ENCODE data around the gene C2CD2.
"Not testable (repeated sequence)": the region's sequence is repeated elsewhere in the genome, so short reads cannot be mapped to it uniquely, and the experiment has no call there.

Gene C2CD2

DNA sequence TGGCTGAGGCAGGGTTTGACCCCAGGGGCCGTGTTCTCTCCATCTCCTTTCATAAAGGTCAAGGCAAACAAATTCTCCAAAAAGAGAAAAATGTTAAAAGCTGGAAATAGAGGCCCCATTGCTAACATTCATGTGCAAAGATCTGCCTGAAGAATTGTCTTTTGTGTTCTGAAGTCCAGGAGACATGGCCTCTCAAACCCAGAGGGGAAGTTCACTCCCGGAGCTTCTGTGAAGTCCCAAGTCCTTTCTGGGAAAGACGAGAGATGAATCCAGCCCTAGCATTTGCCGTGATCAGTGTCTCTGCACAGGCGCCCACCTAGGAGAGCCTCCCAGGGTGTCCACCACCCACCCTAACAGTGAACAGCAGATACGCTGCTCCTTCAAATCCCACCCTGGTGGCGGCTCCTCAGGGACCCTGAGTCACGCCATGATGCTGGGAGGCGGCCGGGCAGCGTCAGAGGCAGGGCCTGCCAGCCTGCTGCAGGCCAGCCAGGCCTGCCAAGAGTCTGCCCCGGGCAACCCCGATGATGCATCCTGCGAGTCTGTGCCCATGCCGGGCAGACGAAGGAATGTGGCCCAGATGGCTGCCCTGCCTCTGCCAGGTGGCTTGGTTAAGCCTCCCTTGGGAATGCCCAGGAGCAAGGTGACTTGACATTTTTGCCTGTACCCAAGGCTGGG is 5.2 kb upstream of the C2CD2 start:
- no peak for DNase-seq (ENCODE audit: low spot score)

DNA sequence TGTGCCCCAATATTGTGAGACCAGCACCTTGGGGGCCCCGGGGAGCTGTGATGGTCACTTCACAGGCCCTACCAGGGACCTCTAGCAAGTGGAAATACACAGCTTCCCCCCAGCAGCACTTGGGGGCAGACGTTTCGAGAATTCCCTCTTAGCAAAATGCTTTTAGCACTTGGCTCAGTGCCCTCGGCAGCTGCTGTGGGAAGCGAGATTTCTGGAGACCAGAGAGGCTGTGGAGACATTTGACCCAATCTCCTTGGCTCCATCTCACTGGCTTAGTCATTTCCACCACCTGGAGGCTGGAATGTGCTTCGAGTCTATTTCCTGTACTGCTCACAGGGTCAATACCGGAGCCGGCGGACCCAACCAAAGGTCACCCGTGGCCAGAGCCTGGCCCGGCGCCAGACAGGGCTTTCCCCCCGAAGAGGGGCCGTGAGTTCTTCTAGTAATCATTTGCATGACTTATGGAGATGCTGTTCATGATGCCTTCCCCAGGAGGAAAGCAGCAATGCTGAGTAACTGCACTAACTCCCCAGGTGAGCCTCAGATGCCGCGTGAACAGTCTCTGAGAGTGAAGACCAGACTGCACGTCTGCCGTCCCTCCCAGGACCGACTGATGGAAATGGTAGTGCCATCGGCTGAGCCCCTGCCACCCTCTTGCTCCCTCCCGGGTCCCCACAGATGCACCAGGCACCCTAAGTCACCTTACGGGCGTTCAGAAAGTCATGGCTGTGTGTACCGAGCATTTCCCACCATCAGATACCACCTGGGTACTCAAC is 4.4 kb upstream of the C2CD2 start:
- DNase-seq (ENCODE audit: low spot score), result no peak

DNA sequence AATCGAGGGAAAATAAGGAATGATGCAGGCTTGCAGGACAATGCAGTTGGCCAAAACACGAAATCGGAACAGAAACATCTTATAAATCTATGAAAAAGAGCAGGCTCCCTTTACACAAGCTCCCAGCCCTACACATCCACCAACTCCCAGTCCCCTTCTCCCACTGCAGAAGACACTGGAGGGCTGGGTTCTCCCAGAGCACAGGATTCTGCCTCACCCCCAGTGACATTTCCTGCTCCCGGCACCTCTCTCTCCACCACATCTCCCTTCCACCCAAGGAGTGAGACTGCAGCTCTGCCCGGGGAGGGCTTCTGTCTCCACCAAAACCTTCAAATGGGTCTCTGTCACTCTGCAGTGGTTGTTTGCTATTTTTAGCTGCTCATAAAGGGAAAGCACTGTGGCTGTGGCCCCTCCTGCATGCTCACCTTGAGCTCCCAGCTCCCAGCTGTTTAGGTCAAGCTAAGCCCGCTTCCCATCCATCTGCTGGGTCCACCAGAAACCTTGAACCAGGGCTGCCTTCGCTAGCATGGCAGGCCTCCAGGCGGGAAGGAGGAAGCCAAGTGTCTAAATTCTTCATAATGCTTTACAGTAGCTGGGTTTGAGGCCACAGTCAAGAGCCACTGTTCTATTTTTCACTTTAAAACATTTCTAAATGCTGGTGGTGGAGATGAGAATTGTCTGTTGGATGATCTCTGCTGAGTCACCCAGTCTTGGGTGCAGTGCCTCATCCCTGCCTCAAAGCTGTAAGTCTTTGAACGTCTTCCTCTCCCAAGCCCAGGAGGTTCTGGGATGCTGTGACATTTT is 3.3 kb upstream of the C2CD2 start:
- no peak for DNase-seq (ENCODE audit: low spot score)

DNA sequence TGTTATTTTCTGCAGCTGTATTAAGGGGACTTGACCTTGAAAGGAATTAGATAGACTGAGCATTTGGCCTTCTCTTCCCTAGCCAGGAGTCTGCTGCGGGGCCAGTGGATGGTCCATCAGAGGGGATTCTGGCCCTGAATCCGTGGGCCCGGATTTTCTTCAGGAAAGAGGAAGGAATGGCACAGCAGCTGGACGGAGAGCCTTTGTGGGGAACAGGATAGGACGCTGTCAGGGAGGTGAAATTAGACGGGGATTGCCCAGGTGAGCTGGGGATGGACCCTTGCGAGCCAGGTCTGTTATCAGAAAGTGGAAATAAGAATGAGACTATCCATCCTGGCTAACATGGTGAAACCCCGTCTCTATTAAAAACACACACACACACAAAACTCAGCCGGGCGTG is 1.7 kb upstream of the C2CD2 start:
- DNase-seq (ENCODE audit: low spot score), result no peak

DNA sequence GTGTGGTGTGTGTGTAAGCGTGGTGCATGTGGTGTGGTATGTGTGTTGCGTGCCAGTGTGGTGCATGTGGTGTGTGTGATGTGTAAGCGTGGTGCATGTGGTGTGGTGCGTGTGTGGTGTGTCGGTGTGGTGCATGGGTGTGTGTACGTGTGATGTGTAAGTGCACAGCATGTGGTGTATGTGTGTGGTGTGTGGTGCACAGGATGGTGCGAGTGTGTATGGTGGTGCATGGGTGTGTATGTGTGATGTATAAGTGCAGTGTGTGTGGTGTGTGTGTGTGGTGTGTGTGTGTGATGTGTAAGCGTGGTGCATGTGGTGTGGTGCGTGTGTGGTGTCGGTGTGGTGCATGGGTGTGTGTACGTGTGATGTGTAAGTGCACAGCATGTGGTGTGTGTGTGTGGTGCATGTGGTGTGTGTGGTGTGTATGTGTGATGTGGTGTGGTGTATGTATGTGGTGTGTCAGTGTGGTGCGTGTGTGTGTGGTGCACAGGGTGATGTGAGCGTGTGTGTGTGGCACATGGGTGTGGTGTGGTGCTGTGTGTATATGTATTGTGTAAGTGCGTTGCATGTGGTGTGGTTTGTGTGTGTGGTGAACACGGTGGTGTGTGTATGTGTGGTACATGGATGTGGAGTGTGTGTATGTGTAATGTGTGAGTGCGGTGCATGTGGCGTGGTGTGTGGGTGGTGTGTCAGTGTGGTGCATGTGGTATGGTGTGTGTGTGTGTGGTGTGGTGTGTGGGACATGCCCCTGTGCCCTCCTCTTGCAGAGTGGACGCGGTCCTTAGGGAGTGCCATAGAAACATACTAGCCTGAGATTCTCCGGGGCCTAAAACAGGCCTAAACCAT is 1.1 kb upstream of the C2CD2 start:
- DNase-seq (ENCODE audit: low spot score), result no peak

DNA sequence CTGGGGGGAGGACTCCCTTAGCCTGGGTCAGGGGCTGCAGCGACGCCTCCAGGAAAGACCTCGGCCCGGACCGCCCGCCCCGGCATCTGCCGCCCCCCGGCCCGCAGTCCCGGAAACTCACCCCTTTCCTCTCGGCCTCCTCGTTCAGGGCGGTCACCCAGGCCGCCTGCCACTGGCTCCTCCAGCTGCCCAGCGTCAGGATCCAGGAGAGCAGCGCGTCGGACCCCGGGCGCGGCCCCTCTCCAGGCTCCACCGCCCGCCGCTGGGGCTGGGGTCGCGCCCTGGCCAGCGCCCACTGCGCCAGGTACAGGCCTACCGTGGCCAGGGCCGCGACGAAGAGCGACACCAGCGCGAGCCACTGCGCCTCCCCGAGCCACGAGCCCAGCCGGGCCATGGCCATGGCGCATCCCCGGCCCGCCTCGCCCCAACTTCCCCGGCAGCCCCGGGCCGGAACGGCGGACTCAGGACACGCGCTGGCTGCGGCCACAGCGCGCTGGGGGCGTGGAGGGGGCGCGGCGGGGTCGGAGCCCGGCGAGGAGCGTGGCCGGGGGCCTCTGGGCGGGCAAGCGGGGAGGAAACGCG is 478 bp downstream of the C2CD2 start:
- DNase-seq (ENCODE audit: low spot score), result no peak

DNA sequence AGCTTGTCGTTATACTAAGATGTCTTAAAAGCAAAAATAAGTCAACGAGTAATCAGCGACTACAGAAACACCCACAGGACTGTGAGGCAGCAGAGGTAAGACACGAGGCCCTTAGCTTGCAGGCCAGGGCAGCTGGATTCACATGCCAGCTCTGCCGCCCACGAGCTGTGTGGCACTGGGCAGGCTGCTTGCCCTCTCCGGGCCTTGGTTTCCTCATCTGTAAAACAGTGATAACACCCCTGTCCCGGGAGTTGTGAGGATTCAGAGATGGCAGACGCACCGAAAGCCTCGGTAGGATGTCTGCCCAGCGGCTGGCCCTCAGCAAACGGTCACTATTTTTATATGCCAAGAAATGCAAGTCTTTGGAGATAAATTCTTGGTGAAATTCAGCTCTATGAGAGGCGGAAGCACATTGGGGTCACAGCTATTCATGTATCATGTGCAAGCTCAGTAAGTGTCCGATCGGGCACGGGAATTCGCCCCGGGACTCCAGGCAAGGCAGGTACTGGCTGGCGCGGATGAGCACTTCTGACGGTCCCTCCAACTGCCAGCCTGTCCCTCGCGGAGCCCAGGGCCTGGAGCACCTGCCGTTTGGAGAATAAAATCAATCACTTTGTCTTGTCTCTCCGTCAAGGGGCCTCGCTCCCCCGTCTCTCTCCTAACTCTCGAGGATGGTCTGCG is 1.1 kb downstream of the C2CD2 start:
- peak; percentile 28 for DNase-seq (ENCODE audit: low spot score)

DNA sequence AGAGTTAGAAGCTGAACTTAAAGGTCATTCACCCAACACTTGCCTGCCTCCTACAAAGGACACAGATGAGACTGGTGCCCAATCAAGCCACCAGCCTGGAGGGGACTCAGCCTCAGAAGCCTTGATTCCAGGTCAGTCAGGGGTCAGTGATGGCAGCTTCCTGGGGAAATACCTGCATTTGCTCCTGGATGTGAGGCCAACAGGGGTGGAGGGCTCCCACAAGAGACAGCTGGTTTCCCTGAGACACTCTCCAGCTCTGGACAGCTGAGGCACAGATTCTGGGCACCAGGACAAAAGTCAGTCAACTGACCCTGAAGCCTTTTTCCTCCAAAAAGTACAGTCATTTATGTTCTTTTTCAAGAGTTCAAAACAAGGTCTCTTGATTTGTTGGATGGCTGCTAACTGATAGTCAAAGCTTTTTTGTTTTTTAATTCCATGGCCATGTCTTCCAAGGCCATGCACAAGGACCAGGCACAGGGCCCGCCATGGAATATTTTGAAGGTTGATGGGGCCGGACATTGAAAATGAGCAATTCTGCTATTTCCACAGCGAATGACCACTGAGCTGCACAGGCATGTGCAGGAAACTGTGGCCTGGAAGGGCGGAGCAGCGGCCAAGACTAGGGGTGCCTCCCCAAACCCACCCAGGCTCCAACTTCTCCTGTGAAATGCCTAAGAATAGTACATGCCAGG is 1.8 kb downstream of the C2CD2 start:
- DNase-seq (ENCODE audit: low spot score), result no peak

DNA sequence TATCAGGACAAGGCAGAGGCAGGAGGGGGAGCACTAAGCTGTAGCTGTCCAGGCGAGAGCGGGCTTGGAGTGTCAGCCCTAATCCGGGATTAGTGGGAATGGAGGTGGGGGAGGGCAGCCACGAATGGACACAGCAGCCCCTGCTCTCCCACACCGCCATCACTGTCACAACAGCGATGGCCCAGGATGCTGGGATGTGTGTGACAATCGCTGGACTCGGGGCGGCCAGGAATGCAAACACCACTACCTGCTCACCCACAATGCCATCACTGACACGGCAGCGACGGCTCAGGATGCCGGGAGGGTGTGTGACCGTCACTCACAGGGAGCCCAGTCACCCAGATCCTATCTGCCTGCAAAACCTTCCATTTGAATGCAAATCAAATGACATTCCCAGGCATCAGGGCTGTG is 2.9 kb downstream of the C2CD2 start:
- no peak for DNase-seq (ENCODE audit: low spot score)

DNA sequence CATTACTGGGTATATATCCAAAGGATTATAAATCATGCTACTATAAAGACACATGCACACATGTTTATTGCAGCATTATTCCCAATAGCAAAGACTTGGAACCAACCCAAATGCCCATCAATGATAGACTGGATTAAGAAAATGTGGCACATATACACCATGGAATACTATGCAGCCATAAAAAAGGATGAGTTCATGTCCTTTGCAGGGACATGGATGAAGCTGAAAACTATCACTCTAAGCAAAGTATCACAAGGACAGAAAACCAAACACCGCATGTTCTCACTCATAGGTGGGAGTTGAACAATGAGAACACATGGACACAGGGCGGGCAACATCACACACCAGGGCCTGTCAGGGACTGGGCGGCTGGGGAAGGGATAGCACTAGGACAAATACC is 4.2 kb downstream of the C2CD2 start:
- not testable (repeated sequence) for DNase-seq (ENCODE audit: low spot score)

DNA sequence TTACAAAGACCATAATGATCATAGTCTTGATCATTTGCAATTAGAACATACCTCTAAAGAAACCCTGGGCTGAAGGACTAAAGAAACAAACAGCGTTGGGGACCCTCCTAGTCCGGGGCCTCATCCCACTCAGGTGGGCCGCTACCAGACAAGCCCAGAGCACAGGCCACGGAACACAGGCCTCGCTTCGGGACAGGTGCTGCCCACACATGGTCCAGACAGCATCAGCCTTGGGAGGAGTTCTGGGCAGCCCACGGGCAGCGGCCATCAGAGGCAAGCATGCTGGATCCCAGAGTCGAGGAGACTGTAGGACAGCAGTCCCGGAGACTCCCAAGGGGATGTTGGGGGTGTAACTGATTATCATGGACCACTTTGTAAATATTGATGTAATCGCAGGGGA is 4.9 kb downstream of the C2CD2 start:
- DNase-seq (ENCODE audit: low spot score), result no peak

DNA sequence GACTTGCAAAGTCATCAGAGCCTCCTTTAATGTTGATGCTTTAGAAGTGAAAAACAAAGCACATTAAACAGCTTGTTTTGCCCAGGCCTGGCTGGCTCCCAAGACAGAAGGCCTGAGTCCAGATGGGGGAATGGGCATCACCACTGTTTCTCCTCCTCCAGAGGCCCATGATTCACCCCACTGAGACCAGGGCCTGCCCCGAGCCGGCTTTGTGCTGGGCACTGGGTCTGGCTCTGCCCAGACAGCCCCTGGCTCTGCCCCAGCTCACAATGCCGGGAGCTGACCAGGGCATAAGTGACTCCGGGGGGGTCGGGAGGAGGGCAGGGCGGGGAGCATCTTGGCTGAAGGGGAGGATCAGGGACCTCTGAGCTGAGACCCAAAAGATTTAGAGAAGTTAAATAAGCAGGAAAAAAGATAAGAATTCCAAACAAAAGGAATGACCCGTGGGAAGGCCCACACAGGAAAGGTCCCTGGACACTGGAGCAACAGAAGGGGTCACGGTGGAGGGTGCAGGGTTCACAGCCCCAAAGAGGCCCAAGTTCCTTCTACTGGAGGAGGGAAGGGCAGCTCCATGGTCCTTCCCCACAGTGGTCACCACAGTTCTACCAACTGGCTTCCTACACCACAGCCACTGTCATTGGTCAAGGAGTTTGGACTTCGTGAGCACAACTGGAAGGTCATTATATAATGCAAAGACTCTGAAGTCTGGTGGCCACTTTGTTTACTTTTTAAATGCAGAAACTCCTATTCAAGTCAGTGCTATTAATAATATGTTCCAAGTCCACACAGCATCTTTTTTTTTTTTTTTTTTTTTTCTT is 5.5 kb downstream of the C2CD2 start:
- DNase-seq (ENCODE audit: low spot score), result no peak

DNA sequence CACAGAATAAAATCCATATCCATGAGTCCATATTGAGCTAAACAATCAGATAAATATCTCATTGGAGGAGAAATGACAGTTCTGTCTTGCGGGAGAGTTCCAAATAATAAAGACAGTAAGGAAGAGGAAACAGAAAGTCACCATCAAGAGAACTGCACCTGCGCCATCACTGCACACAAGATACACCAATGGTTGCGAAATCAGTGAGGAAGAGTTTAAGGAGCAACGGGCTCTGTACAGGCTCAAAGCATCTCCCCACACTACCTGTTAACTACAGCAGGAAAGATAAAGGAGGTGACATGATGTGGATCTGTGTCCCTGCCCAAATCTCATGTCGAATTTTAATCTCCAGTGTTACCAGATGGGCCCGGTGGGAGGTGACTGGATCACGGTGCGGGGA is 7.8 kb downstream of the C2CD2 start:
- no peak for DNase-seq (ENCODE audit: low spot score)

DNA sequence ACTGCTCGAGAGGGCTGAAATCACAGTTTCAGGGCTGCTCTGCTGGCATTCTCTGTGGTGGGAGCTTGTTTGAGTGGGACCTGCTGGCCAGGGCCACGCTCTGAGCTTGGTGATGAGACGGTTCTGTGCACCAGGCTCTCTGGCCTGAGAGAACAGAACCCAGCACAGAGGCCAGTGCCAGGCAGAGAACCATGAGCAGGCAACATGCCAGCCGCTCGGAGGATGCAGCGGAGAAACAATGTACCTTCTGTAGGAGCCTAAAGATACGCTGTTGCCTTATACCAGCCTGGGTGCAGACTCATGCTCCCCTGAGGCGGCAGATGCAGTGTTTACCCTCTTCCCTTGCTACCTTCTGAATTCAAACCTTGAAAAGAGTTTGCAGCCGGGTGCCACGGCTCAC is 10.0 kb downstream of the C2CD2 start:
- no peak for DNase-seq (ENCODE audit: low spot score)

DNA sequence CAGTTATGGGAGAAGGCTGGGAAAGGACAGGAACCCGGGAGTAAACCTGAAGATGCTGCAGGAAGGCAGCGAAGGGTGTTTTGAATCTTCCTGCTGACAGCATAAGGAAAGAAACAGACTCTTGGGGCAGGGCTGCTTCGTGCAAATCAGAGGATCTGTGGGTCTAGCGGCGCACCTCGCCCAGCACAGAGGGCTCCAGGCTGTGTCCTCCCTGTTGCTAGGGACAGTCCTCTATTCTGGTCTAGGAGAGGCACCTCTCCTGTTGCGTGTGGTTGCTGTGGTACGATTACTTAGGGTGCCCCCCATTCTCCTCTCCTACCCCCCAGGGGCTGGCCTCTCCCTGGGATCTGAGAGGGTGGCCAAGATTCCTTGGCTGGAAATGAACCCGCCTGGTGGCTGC is 11.4 kb downstream of the C2CD2 start:
- DNase-seq (ENCODE audit: low spot score), result no peak

DNA sequence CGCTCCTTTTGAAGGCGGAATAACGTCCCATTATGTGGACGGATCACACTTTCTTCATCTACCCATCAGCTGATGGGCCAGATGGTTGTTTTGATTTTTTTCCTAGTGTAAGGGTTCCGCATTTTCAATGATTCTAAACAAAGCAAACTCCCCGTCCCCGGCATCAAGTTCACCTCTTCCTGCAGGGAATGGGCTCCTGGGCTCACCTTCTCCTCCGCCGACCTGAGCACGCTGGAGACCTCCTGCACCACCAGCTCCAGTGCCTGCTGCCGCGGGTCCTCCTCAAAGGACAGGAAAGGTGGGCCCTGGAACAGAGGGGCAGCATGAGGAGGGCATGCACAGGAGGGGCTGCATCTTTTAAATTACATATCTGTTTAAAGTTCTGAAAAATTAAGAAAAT is 11.9 kb downstream of the C2CD2 start:
- DNase-seq (ENCODE audit: low spot score), result no peak

DNA sequence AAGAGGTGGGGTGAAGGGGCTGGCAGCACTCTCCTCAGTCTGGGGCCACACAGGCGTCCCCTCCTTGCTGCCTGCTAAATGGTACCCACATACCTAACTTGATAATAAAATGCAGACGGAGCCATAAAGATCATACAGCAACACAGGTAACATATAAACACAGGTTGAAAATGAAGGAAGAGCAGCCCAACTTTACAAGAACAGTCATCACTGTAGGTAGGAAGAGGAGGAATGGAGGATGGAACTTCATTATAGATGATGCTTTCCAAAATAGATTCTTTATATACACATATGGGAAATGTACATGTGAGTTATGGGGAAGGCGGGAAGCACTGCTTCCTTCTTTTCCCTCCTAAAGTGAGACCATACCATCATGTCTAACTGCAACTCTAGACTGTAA is 13.4 kb downstream of the C2CD2 start:
- no peak for DNase-seq (ENCODE audit: low spot score)

DNA sequence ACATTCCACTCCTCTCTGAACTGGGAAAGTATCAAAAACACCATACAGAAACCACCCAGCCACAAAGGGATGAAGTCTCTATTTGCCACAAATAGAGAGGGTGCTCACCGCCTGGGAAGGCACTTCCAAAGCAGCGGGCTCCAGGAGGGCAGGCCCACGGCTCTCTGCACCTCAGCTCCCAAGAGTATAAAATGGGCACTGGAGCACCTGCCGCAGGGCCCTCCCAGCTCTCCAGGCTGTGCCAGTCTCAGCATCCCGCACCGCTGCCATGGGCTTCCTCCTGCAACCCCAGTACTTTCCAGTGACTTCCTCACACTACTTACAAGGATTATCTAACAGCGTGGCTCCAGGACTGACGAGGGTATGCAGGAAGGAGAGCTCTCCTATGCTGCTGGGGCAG is 14.4 kb downstream of the C2CD2 start:
- no peak for DNase-seq (ENCODE audit: low spot score)
